ENCODE results near the gene ING2. TPM values are rescaled to one million over a fixed set of nuclear protein-coding genes. Genes with fewer than 3 reads are reported as not detected.
A peak's percentile ranks its signal among the peaks of the same experiment; 100 is the strongest.

Gene ING2
- total RNA-seq, 1 donor from 2014 or later, result 6.9 TPM

- H3K4me3 ChIP-seq, result peak overlapping the region; percentile 85 to 98
- DNase-seq (ENCODE audit: low spot score in 2 of 2), result peak; percentile 93 to 100
- H3K4me1 ChIP-seq, result peaks cover 4 to 16% of the 10 kb centered on the region in 2 donors
- no peaks in the 10 kb centered on the region for H3K36me3 ChIP-seq
- H3K27ac ChIP-seq, result peak overlapping the region; percentile 92 to 95
- TF ChIP-seq, protein P1, sequence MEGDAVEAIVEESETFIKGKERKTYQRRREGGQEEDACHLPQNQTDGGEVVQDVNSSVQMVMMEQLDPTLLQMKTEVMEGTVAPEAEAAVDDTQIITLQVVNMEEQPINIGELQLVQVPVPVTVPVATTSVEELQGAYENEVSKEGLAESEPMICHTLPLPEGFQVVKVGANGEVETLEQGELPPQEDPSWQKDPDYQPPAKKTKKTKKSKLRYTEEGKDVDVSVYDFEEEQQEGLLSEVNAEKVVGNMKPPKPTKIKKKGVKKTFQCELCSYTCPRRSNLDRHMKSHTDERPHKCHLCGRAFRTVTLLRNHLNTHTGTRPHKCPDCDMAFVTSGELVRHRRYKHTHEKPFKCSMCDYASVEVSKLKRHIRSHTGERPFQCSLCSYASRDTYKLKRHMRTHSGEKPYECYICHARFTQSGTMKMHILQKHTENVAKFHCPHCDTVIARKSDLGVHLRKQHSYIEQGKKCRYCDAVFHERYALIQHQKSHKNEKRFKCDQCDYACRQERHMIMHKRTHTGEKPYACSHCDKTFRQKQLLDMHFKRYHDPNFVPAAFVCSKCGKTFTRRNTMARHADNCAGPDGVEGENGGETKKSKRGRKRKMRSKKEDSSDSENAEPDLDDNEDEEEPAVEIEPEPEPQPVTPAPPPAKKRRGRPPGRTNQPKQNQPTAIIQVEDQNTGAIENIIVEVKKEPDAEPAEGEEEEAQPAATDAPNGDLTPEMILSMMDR (IDR thresholded peaks at IDR 0.05), result peak; percentile 7 to 34 (median 8)
- H3K27me3 ChIP-seq, result no peaks in the 10 kb centered on the region
- no peaks in the 10 kb centered on the region for H3K9me3 ChIP-seq
- intact Hi-C loops (cut with DNase I), result loop anchor here (1.0 to 10.0 kb wide), 7 partner anchors 60 to 1321 kb away; partner anchors contain the start of genes ACSL1, CASP3, CDKN2AIP and PRIMPOL
Measured at GRCh38 chr4:183504064-183504929, 561 bp upstream of the ING2 start.

- Histone ChIP-seq H3K27me3 (no peaks in the 10 kb centered on the region), H3K27ac (peak overlapping the region; percentile 92 to 95), H3K9me3 (no peaks in the 10 kb centered on the region), H3K36me3 (peaks cover 0 to 5% of the 10 kb centered on the region in 2 donors), H3K4me3 (peak overlapping the region; percentile 85 to 98), H3K4me1 (peaks cover 4 to 16% of the 10 kb centered on the region in 2 donors)
- TF ChIP-seq, protein P1 (IDR thresholded peaks at IDR 0.05), result peak in 1 of 3 experiments; percentile 5
- DNase-seq (ENCODE audit: low spot score in 2 of 2), result peak; percentile 64 to 93
- intact Hi-C loops (cut with DNase I), result loop anchor here (2.0 to 10.0 kb wide), 8 partner anchors 33 to 1319 kb away; partner anchors contain the start of genes ACSL1, DCTD, IRF2 and WWC2
Measured at GRCh38 chr4:183505611-183506388, 942 bp downstream of the ING2 start.

DNA sequence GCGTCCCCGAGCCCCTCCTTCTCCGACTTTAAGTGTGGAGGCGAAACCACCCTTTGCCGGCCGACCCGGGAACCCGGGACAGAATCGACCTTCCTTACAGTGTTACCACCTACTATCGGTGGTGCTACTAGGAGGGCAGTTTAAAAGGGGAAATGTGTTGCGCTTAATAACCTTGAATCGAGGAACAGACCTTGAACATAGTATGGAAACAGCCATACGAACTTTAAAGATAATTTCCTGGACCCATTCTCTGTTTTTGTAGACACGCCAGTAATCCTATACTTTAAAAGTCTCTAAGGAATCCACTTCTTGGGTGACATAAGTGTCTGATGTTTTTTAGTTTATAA, 1.5 kb downstream of the ING2 start:
- intact Hi-C loops (cut with DNase I), result loop anchor here (2.0 to 10.0 kb wide), 6 partner anchors 34 to 1318 kb away; partner anchors contain the start of genes ACSL1, DCTD and IRF2
- Histone ChIP-seq H3K27ac (peak overlapping the region; percentile 92 to 95), H3K36me3 (peaks cover 0 to 11% of the 10 kb centered on the region in 2 donors), H3K9me3 (no peaks in the 10 kb centered on the region), H3K27me3 (no peaks in the 10 kb centered on the region), H3K4me3 (peak overlapping the region; percentile 85 to 98), H3K4me1 (peaks cover 4 to 16% of the 10 kb centered on the region in 2 donors)
- DNase-seq (ENCODE audit: low spot score in 2 of 2), result no peak
- TF ChIP-seq, protein P1 (IDR thresholded peaks at IDR 0.05), result no peak

DNA sequence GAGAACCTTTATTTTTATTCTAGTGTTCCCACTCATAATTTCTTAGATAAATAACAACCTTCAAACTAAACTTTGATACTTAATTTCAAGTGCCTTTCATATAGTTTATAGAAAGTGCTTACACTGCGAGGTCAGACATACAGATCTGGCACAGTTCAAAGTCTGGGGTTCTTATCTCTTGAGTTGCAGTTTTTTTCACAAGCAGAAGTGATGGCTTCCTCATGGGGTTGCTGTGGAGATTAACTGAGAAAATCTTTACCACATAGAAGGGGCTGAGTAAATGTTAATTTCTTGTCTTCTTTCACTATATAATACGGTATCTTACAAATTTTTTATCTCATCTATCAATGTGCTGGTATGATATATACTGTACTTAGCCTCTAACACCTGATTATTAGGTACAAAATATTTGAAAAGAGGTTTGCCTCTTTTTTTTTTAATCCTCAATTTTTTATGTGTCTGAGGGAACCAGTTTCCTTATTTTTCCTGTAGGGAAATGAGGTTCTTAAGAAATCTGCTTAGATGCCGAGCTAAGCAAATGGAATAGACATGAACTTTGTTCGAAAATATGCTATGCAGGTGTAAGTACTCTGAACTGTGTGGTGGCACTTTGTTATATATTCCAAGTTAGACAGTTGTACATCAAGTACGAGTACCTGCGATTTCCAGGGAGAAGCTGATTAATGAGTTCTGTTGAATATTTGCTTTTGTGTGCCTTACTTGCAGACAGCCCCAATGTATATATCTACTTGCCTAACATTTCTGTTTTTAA, 3.3 kb downstream of the ING2 start:
- H3K27ac ChIP-seq, result no peak overlapping the region

More for the DNA sequence above, 3.3 kb downstream of the ING2 start:
- Histone ChIP-seq H3K9me3 (no peaks in the 10 kb centered on the region), H3K36me3 (peaks cover 0 to 12% of the 10 kb centered on the region in 2 donors), H3K4me3 (no peak overlapping the region), H3K4me1 (peaks cover 2 to 9% of the 10 kb centered on the region in 2 donors), H3K27me3 (no peaks in the 10 kb centered on the region)
- intact Hi-C loops (cut with DNase I), result loop anchor here (2.0 to 10.0 kb wide), 6 partner anchors 35 to 1317 kb away; partner anchors contain the start of genes ACSL1, DCTD and IRF2
- no peak for DNase-seq (ENCODE audit: low spot score in 2 of 2)
- TF ChIP-seq, protein P1 (IDR thresholded peaks at IDR 0.05), result no peak

Measured in ascending aorta (tissue), 2 donors.